CD4-positive, alpha-beta memory T cell (primary cell): ENCODE data around the gene MICAL2. TPM values are rescaled to one million over a fixed set of nuclear protein-coding genes. Genes with fewer than 3 reads are reported as not detected.

Source experiments
- CTCF ChIA-PET: fragments of 350-600 bp; sonication (Branson Sonifier 250); formaldehyde crosslinking; loops from one replicate; lab custom pipeline; 2021; ENCODE audit warnings: inconsistent platforms; ENCODE audit not compliant: partially characterized antibody; lab: Charles Lee
- POLR2A ChIA-PET: fragments of 350-600 bp; sonication (Branson Sonifier 250); formaldehyde crosslinking; loops from one replicate; lab custom pipeline; 2021; ENCODE audit not compliant: partially characterized antibody; lab: Charles Lee
- DNase-seq, 5 donors: peaks; one replicate each; pipeline versions ENCODE4 v3.0.0 to v3.0.0-alpha.2; 2020 to 2022; ENCODE audit warnings: mixed read lengths in 1 of 5
- H3K27ac ChIP-seq: one replicate; pipeline ENCODE4 v1.7.0; 2013; ENCODE audit warnings: low read depth, low read length
- H3K27me3 ChIP-seq: 2 replicates; pipeline ENCODE4 v1.7.0; 2013; ENCODE audit warnings: mild to moderate bottlenecking, low read length, moderate library complexity; ENCODE audit not compliant: insufficient read depth
- H3K36me3 ChIP-seq: 2 replicates; pipeline ENCODE4 v1.7.0; 2013; ENCODE audit warnings: mild to moderate bottlenecking, low read length, moderate library complexity; ENCODE audit not compliant: insufficient read depth
- H3K4me1 ChIP-seq: 2 replicates; pipeline ENCODE4 v1.7.0; 2013; ENCODE audit warnings: mild to moderate bottlenecking, low read length, moderate library complexity; ENCODE audit not compliant: insufficient read depth
- H3K4me3 ChIP-seq, 2 donors: one replicate each; pipeline ENCODE4 v1.7.0; 2013; ENCODE audit warnings: low read length in 2 of 2, mild to moderate bottlenecking in 1 of 2
- H3K9me3 ChIP-seq, 2 donors: one replicate each; pipeline ENCODE4 v1.7.0; 2013; ENCODE audit warnings: low read length in 2 of 2, control low read depth in 1 of 2; ENCODE audit not compliant: control insufficient read depth in 1 of 2
- H3K27ac Mint-ChIP-seq, 7 donors: one replicate each; pipeline ENCODE4 v1.8.0; 2020 to 2021; ENCODE audit warnings: mixed read lengths in 7 of 7, mild to moderate bottlenecking in 6 of 7, inconsistent platforms in 3 of 7, moderate library complexity in 3 of 7
- H3K27me3 Mint-ChIP-seq, 2 donors: one replicate each; pipeline ENCODE4 v1.8.0; 2020 to 2021; ENCODE audit warnings: mixed read lengths in 2 of 2
- H3K36me3 Mint-ChIP-seq, 2 donors: one replicate each; pipeline ENCODE4 v1.8.0; 2020 to 2021; ENCODE audit warnings: mixed read lengths in 2 of 2, inconsistent platforms in 1 of 2, mild to moderate bottlenecking in 1 of 2
- H3K4me1 Mint-ChIP-seq, 4 donors: one replicate each; pipeline ENCODE4 v1.8.0; 2020 to 2021; ENCODE audit warnings: mixed read lengths in 4 of 4, mild to moderate bottlenecking in 1 of 4
- H3K4me3 Mint-ChIP-seq, 8 donors: one replicate each; pipeline ENCODE4 v1.8.0; 2020 to 2021; ENCODE audit warnings: mixed read lengths in 8 of 8, mild to moderate bottlenecking in 7 of 8, moderate library complexity in 6 of 8, inconsistent platforms in 3 of 8
- H3K9me3 Mint-ChIP-seq, 8 donors: one replicate each; pipeline ENCODE4 v1.8.0; 2020 to 2021; ENCODE audit warnings: mixed read lengths in 8 of 8, mild to moderate bottlenecking in 5 of 8, inconsistent platforms in 3 of 8, moderate library complexity in 1 of 8
- intact Hi-C: fragments of 100-400 bp; cut with micrococcal nuclease; formaldehyde crosslinking; loops from one replicate; pipeline ENCODE4 v1.15.1; 2023
- microRNA-seq: library from miRNA; unstranded; fragments of <30 nt; microRNA quantifications from one replicate; pipeline ENCODE4 v1.2.0, GENCODE V29; 2021; ENCODE audit warnings: borderline replicate concordance, borderline number of aligned reads, borderline microRNAs expressed, mixed read lengths
- polyA plus RNA-seq, 2 donors: library from polyadenylated mRNA; unstranded; fragments of 300-500 nt; fragmentation: Illumina TruSeq; gene quantifications; one replicate each; pipeline ENCODE4 v1.2.3, GENCODE V29; 2021
- total RNA-seq, 2 experiments: library from RNA; stranded (reverse); gene quantifications; one replicate each; pipeline ENCODE4 v1.2.3, GENCODE V29; 2021

The MICAL2 gene
- total and polyA plus RNA-seq, 4 experiments from 2014 or later, result 10.9 to 38.8 (median 28.2) TPM

- CTCF ChIA-PET, result no interaction called here
- POLR2A ChIA-PET, result no interaction called here
These were observed 196.4 kb downstream of the MICAL2 start for GRCh38 chr11:12306830-12307229.

GRCh38 chr11:12312132-12312531 lies 201.7 kb downstream of the MICAL2 start:
- no peaks in the 10 kb centered on the region for H3K27me3 ChIP-seq
- Mint-ChIP-seq H3K4me1 (no peaks in the 10 kb centered on the region), H3K27ac (no peak overlapping the region), H3K27me3 (no peaks in the 10 kb centered on the region), H3K9me3 (peaks cover 3 to 26% (median 14%) of the 10 kb centered on the region in 8 donors), H3K4me3 (no peak overlapping the region), H3K36me3 (peaks cover 7 to 31% of the 10 kb centered on the region in 2 donors)
- H3K4me3 ChIP-seq, result no peak overlapping the region
- H3K27ac ChIP-seq, result no peak overlapping the region
- H3K9me3 ChIP-seq, result no peaks in the 10 kb centered on the region
- intact Hi-C loops, result no loop called here
- H3K4me1 ChIP-seq, result no peaks in the 10 kb centered on the region
- no peaks in the 10 kb centered on the region for H3K36me3 ChIP-seq
- CTCF ChIA-PET, result interaction anchor here (0.8 to 1.4 kb wide), 2 partner anchors 20 to 24 kb away, joined by 3 read pairs; no protein-coding TSS in a partner anchor
- no peak for DNase-seq
- POLR2A ChIA-PET, result no interaction called here

More at GRCh38 chr11:12306830-12307229, 196.4 kb downstream of the MICAL2 start:
- Mint-ChIP-seq H3K36me3 (peaks cover 0 to 16% of the 10 kb centered on the region in 2 donors), H3K4me3 (no peak overlapping the region), H3K27me3 (no peaks in the 10 kb centered on the region), H3K9me3 (peaks cover 0 to 9% (median 4%) of the 10 kb centered on the region in 8 donors), H3K4me1 (no peaks in the 10 kb centered on the region), H3K27ac (no peak overlapping the region)
- Histone ChIP-seq H3K27me3 (no peaks in the 10 kb centered on the region), H3K4me1 (no peaks in the 10 kb centered on the region), H3K27ac (no peak overlapping the region), H3K36me3 (no peaks in the 10 kb centered on the region), H3K4me3 (no peak overlapping the region), H3K9me3 (no peaks in the 10 kb centered on the region)
- intact Hi-C loops, result no loop called here
- DNase-seq, result no peak

Small RNA genes lying within 50 kb of the gene (microRNA-seq; reads per million reads assigned to microRNA genes)
- gene MIR6124, result not detected

Other genes with a start within 250 kb of the MICAL2 start
- under 1 TPM in 1 of 2 experiments, not detected in 1; 0.89 TPM for gene DKK3, start 102.0 kb upstream of the MICAL2 start, total RNA-seq
- gene DKK3, start 102.0 kb upstream of the MICAL2 start, polyA plus RNA-seq, result 1 to 10 TPM; 2.9 to 3.1 TPM